ENCODE measurements around the gene SSU72.

- TF ChIP-seq CTCF (IDR thresholded peaks at IDR 0.05; ENCODE audit: insufficient read depth, low read length, poor library complexity, severe bottlenecking) (no peak), EZH2phosphoT487 (conservative IDR thresholded peaks at IDR 0.05; ENCODE audit: low read length) (no peak)
Measured at GRCh38 chr1:1551524-1552262, 23.0 kb downstream of the SSU72 start.
